Measurements from ENCODE around the gene DPM2. TPM values are rescaled to one million over a fixed set of nuclear protein-coding genes. Genes with fewer than 3 reads are reported as not detected.
A peak's percentile ranks its signal among the peaks of the same experiment; 100 is the strongest.

The DPM2 gene
- total RNA-seq, 1 experiment from 2014 or later, result 51.9 TPM

GRCh38 chr9:127899128-127899943, 38.3 kb downstream of the DPM2 start, which contains the start of gene ST6GALNAC6:
ST6GALNAC6 (minus strand) TSS chr9:127899603; CDS start chr9:127897981, 1,622 bp downstream.
- DNase-seq (ENCODE audit: low read depth), result peak; percentile 82

GRCh38 chr9:127898433-127899127, 39.1 kb downstream of the DPM2 start:
- DNase-seq (ENCODE audit: low read depth), result peak; percentile 63

GRCh38 chr9:127897193-127897692, 40.4 kb downstream of the DPM2 start:
- DNase-seq (ENCODE audit: low read depth), result peak; percentile 75

- no peak for DNase-seq (ENCODE audit: low read depth)
Measured at GRCh38 chr9:127896395-127897192, 41.1 kb downstream of the DPM2 start.

GRCh38 chr9:127895811-127896210, 41.8 kb downstream of the DPM2 start:
- DNase-seq (ENCODE audit: low read depth), result no peak

- DNase-seq (ENCODE audit: low read depth), result no peak
Measured at GRCh38 chr9:127893392-127893791, 44.3 kb downstream of the DPM2 start.

- no peak for DNase-seq (ENCODE audit: low read depth)
Measured at GRCh38 chr9:127892831-127893230, 44.8 kb downstream of the DPM2 start.

GRCh38 chr9:127890053-127890452, 47.6 kb downstream of the DPM2 start:
- no peak for DNase-seq (ENCODE audit: low read depth)

GRCh38 chr9:127887792-127888191, 49.9 kb downstream of the DPM2 start:
- peak; percentile 14 for DNase-seq (ENCODE audit: low read depth)

GRCh38 chr9:127886401-127886972, 51.2 kb downstream of the DPM2 start:
- peak; percentile 7 for DNase-seq (ENCODE audit: low read depth)

GRCh38 chr9:127885508-127886281, 52.0 kb downstream of the DPM2 start:
- DNase-seq (ENCODE audit: low read depth), result no peak

Other genes starting within 250 kb of the DPM2 start
- not detected in 2 replicates for gene CFAP157, start 230.9 kb downstream of the DPM2 start, total RNA-seq (2014; rRNA removed; shearing (Covaris generic))
- 17.4 and 31.4 TPM in 2 replicates for gene PTRH1, start 222.2 kb downstream of the DPM2 start, total RNA-seq (2014; rRNA removed; shearing (Covaris generic))
- 0.06 TPM in 1 of 2 replicates, not detected in the other for gene TTC16, start 221.8 kb downstream of the DPM2 start, total RNA-seq (2014; rRNA removed; shearing (Covaris generic))
- 5.3 and 18.9 TPM in 2 replicates for gene TOR2A, start 202.6 kb downstream of the DPM2 start, total RNA-seq (2014; rRNA removed; shearing (Covaris generic))
- not detected in 2 replicates for gene SH2D3C, start 159.2 kb downstream of the DPM2 start, total RNA-seq (2014; rRNA removed; shearing (Covaris generic))
- gene CDK9, start 151.8 kb downstream of the DPM2 start, total RNA-seq (2014; rRNA removed; shearing (Covaris generic)), result 47.7 and 56.1 TPM in 2 replicates
- 117 and 120 TPM in 2 replicates for gene FPGS, start 135.0 kb downstream of the DPM2 start, total RNA-seq (2014; rRNA removed; shearing (Covaris generic))
- 2.6 and 4.1 TPM in 2 replicates for gene ENG, start 83.2 kb downstream of the DPM2 start, total RNA-seq (2014; rRNA removed; shearing (Covaris generic))
- 37.5 and 73.4 TPM in 2 replicates for gene AK1, start 60.2 kb downstream of the DPM2 start, total RNA-seq (2014; rRNA removed; shearing (Covaris generic))
- 11.3 and 12.7 TPM in 2 replicates for gene ST6GALNAC6, start 38.3 kb downstream of the DPM2 start, total RNA-seq (2014; rRNA removed; shearing (Covaris generic))
- 29.1 and 78.4 TPM in 2 replicates for gene ST6GALNAC4, start 20.8 kb downstream of the DPM2 start, total RNA-seq (2014; rRNA removed; shearing (Covaris generic))
- 0.18 and 0.51 TPM in 2 replicates for gene PIP5KL1, start 7.1 kb downstream of the DPM2 start, total RNA-seq (2014; rRNA removed; shearing (Covaris generic))
- gene EEIG1, start 43.1 kb upstream of the DPM2 start, total RNA-seq (2014; rRNA removed; shearing (Covaris generic)), result 2.9 and 6.3 TPM in 2 replicates
- gene NAIF1, start 129.5 kb upstream of the DPM2 start, total RNA-seq (2014; rRNA removed; shearing (Covaris generic)), result 19.4 and 25.5 TPM in 2 replicates
- gene SLC25A25, start 130.4 kb upstream of the DPM2 start, total RNA-seq (2014; rRNA removed; shearing (Covaris generic)), result 23.5 and 30.5 TPM in 2 replicates
- 109 and 136 TPM in 2 replicates for gene PTGES2, start 189.9 kb upstream of the DPM2 start, total RNA-seq (2014; rRNA removed; shearing (Covaris generic))
- not detected in 2 replicates for gene LCN2, start 211.6 kb upstream of the DPM2 start, total RNA-seq (2014; rRNA removed; shearing (Covaris generic))
- 121 and 122 TPM in 2 replicates for gene BBLN, start 222.4 kb upstream of the DPM2 start, total RNA-seq (2014; rRNA removed; shearing (Covaris generic))